Peyer's patch (tissue), 4 donors: ENCODE results near the gene METTL24. TPM values are rescaled to one million over a fixed set of nuclear protein-coding genes. Genes with fewer than 3 reads are reported as not detected.

Source experiments
- DNase-seq, 3 donors: peaks; one replicate each; pipeline ENCODE4 v3.0.0-alpha.2; 2017 to 2019
- H3K27ac ChIP-seq, 4 donors: fragments of 200-600 bp; sonication (generic); one replicate each; pipeline ENCODE4 v1.5.1; 2016 to 2019
- H3K27me3 ChIP-seq, 2 donors: fragments of 200-600 bp; sonication (generic); one replicate each; pipeline ENCODE4 v1.5.1; 2019
- H3K36me3 ChIP-seq, 3 donors: fragments of 200-600 bp; sonication (generic); one replicate each; pipeline ENCODE4 v1.5.1; 2016 to 2019
- H3K4me1 ChIP-seq, 4 donors: fragments of 200-600 bp; sonication (generic); one replicate each; pipeline ENCODE4 v1.5.1; 2016 to 2019
- H3K4me3 ChIP-seq, 4 donors: fragments of 200-600 bp; sonication (generic); 1 replicate in 3 of 4; 2 replicates in 1 of 4; pipeline ENCODE4 v1.5.1; 2016 to 2019; ENCODE audit warnings: mild to moderate bottlenecking in 1 of 4
- H3K9me3 ChIP-seq, 4 donors: fragments of 200-600 bp; sonication (generic); one replicate each; pipeline ENCODE4 v1.5.1; 2016 to 2019; ENCODE audit warnings: mild to moderate bottlenecking in 1 of 4
- POLR2A ChIP-seq, 2 donors: fragments of 450-650 bp; IDR thresholded peaks; one replicate each; pipeline ENCODE4 v1.5.1; 2017; ENCODE audit warnings: antibody characterized with exemption in 2 of 2, mild to moderate bottlenecking in 2 of 2, moderate library complexity in 2 of 2
- total RNA-seq, 4 donors: library from RNA; depleted of rRNA; stranded (reverse); fragments of >200 nt; gene quantifications; one replicate each; pipeline ENCODE4 v1.1.0, GENCODE V29; 2016
- TF ChIP-seq, protein P1 (sequence below), 6 experiments: fragments of 450-650 bp in 4 of 6; fragments of 200-600 bp in 2 of 6; sonication (generic) in 1 of 6; IDR thresholded peaks; one replicate each; pipeline ENCODE4 v1.5.1; 2017 to 2019; ENCODE audit warnings: antibody characterized with exemption in 6 of 6, mild to moderate bottlenecking in 3 of 6, moderate library complexity in 1 of 6

Gene METTL24
- total RNA-seq, 4 donors from 2014 or later = 3.9 to 11.2 (median 6.8) TPM

DNA sequence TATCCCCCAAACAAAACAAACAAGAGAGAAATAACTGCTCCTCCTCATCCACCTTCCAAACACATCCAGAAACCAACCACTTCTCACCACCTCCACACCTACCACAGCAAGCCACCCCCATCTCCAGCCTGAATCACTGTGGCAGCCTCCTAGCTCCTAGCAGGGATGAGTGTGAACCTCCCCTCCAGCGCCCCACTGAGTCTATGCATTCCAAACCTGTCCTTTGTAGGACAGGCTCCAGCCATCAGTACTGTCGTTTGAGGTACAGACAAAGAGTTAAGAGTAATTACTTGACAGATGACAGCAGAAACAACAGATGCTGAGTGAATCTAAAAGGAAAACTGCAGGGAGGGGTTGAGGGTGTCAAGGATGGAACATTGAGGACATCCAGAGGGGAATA, 2.4 kb downstream of the METTL24 start:
- H3K9me3 ChIP-seq = no peaks in the 10 kb centered on the region
- no peaks in the 10 kb centered on the region for H3K36me3 ChIP-seq
- no peak for DNase-seq
- H3K27me3 ChIP-seq = no peaks in the 10 kb centered on the region
- no peak overlapping the region for H3K4me3 ChIP-seq
- H3K27ac ChIP-seq = peak overlapping the region in 2 of 4 donors; percentile 13 to 89
- H3K4me1 ChIP-seq = peaks cover 0 to 15% (median 0%) of the 10 kb centered on the region in 4 donors
- no peak for TF ChIP-seq POLR2A (IDR thresholded peaks at IDR 0.05)
- TF ChIP-seq, protein P1, sequence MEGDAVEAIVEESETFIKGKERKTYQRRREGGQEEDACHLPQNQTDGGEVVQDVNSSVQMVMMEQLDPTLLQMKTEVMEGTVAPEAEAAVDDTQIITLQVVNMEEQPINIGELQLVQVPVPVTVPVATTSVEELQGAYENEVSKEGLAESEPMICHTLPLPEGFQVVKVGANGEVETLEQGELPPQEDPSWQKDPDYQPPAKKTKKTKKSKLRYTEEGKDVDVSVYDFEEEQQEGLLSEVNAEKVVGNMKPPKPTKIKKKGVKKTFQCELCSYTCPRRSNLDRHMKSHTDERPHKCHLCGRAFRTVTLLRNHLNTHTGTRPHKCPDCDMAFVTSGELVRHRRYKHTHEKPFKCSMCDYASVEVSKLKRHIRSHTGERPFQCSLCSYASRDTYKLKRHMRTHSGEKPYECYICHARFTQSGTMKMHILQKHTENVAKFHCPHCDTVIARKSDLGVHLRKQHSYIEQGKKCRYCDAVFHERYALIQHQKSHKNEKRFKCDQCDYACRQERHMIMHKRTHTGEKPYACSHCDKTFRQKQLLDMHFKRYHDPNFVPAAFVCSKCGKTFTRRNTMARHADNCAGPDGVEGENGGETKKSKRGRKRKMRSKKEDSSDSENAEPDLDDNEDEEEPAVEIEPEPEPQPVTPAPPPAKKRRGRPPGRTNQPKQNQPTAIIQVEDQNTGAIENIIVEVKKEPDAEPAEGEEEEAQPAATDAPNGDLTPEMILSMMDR (IDR thresholded peaks at IDR 0.05) = no peak

DNA sequence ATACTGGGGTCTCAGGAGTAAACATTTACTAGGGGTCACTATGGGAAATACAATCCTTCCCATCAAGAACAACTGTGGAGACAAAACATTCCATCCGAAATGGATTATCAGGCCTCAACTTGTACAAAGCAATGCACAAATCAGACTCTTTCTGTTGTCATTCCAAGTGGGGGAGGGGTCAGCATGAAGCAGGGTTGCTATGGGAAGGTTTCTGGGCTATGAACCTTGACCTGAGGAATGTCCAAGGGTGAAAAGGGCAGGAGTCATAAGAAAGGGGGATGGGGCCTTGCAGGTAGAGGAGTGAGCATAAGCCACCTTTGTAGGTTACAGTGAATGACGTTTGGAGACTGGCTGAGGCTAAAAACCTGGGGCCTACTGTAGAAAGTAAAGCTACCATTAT, 3.1 kb downstream of the METTL24 start:
- Histone ChIP-seq H3K27ac (peak overlapping the region in 1 of 4 donors; percentile 89), H3K4me3 (no peak overlapping the region), H3K27me3 (no peaks in the 10 kb centered on the region), H3K36me3 (no peaks in the 10 kb centered on the region), H3K9me3 (no peaks in the 10 kb centered on the region), H3K4me1 (peaks cover 0 to 15% (median 0%) of the 10 kb centered on the region in 4 donors)
- TF ChIP-seq, protein P1 (IDR thresholded peaks at IDR 0.05) = no peak
- TF ChIP-seq POLR2A (IDR thresholded peaks at IDR 0.05) = no peak
- DNase-seq = no peak

DNA sequence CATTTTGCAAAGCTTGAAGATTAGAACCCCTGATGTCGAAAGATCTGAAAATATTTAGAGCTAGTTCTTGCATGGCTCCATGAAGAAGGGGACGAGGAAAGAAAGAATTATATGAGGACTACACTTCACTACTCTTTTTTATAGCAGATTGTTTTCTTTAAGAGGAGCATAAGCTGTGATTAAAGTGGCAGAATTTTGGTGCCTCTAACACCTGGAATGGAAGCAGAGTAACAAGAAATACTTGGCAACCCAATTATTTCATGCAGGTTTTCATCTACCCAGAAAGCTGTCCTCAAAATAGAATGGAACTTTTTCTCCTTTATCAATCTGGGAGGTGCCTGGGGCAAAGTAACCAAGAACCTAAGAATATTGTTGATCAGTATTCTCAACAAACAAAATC, 4.0 kb downstream of the METTL24 start:
- no peak for TF ChIP-seq POLR2A (IDR thresholded peaks at IDR 0.05)
- TF ChIP-seq, protein P1 (IDR thresholded peaks at IDR 0.05) = no peak
- DNase-seq = no peak
- no peaks in the 10 kb centered on the region for H3K27me3 ChIP-seq
- peak overlapping the region in 1 of 4 donors; percentile 89 for H3K27ac ChIP-seq
- H3K9me3 ChIP-seq = no peaks in the 10 kb centered on the region
- no peak overlapping the region for H3K4me3 ChIP-seq
- H3K4me1 ChIP-seq = peaks cover 0 to 15% (median 0%) of the 10 kb centered on the region in 4 donors
- no peaks in the 10 kb centered on the region for H3K36me3 ChIP-seq

DNA sequence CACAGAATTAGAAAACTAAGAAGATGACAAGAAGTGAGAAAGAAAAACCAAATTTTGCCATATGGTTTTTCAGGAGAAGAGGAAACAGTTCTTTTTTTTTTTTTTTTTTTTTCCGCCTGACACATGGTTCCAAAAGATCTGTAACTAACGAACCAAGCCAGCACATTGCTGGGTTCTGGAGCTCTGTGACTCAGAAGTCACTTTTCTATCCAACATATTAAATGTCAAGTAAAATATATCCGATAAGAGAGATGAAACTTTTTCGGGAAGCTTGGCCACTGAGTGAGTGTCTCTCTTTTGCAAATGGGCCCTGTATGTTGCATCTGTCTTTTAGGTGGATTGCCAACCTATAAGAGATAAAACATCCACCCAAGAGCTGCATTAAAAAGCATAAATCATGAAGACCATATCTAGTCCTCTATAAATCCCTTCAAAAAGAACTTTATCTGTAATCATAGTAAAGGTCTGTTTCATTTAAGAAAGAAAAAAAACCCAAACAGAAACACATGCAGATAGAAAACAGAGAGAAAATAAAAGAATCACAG, 4.6 kb downstream of the METTL24 start:
- Histone ChIP-seq H3K4me1 (peaks cover 0 to 12% (median 0%) of the 10 kb centered on the region in 4 donors), H3K36me3 (no peaks in the 10 kb centered on the region), H3K9me3 (no peaks in the 10 kb centered on the region), H3K4me3 (no peak overlapping the region), H3K27me3 (no peaks in the 10 kb centered on the region), H3K27ac (peak overlapping the region in 1 of 4 donors; percentile 89)
- no peak for DNase-seq
- no peak for TF ChIP-seq POLR2A (IDR thresholded peaks at IDR 0.05)
- TF ChIP-seq, protein P1 (IDR thresholded peaks at IDR 0.05) = no peak

DNA sequence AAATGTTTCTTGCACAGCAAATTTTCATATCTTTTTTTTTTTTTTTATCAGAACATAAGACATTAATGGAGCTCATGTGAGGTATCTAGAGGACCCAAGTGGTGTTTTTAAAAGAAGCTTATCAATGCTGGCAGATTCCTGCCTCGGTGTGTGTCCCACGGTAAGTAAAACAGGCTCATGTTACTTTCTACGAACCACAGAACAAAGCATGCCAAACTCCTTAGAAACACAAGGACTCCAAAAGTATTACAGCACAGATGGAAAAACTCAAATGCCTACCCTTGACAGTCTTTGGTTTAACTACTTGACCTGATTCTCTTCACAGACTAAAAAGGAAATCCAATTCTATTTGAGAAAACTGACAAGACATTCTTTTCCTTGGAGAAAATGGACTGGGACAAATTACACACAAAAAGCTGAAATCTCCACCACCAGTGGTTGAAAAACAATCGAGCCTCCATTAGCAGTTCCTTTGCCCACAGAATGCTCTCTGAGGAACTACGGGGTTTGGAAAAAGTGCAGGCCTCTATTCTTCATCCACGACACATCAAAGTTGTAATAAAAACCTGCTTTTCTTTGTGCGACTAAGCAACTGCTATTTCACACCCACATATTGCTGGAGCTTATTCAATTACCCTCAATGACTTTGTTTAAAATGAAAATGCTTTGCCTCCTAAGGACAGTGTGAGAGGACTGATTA, 5.4 kb downstream of the METTL24 start:
- DNase-seq = no peak
- Histone ChIP-seq H3K4me1 (peaks cover 0 to 7% (median 0%) of the 10 kb centered on the region in 4 donors), H3K36me3 (no peaks in the 10 kb centered on the region), H3K4me3 (no peak overlapping the region), H3K27ac (peak overlapping the region in 1 of 4 donors; percentile 89), H3K27me3 (no peaks in the 10 kb centered on the region), H3K9me3 (no peaks in the 10 kb centered on the region)
- TF ChIP-seq POLR2A (IDR thresholded peaks at IDR 0.05) = no peak
- TF ChIP-seq, protein P1 (IDR thresholded peaks at IDR 0.05) = no peak
